Vagina (tissue), 2 donors: Measurements from ENCODE around the gene DHDDS. TPM values are rescaled to one million over a fixed set of nuclear protein-coding genes. Genes with fewer than 3 reads are reported as not detected.

ENCODE experiments used
- DNase-seq, 2 donors: peaks; one replicate each; pipeline ENCODE4 v3.0.0-alpha.2; 2017; ENCODE audit errors: extremely low spot score in 2 of 2
- H3K27ac ChIP-seq: fragments of 200-600 bp; sonication (generic); one replicate; pipeline ENCODE4 v1.5.1; 2019
- H3K27me3 ChIP-seq: fragments of 200-600 bp; sonication (generic); one replicate; pipeline ENCODE4 v1.5.1; 2019
- H3K36me3 ChIP-seq, 2 donors: fragments of 200-600 bp; sonication (generic); one replicate each; pipeline ENCODE4 v1.5.1; 2017 to 2019
- H3K4me1 ChIP-seq: fragments of 200-600 bp; sonication (generic); one replicate; pipeline ENCODE4 v1.5.1; 2019
- H3K4me3 ChIP-seq, 2 donors: fragments of 200-600 bp; sonication (generic); 1 replicate in 1 of 2; 2 replicates in 1 of 2; pipeline ENCODE4 v1.5.1; 2016 to 2019
- H3K9me3 ChIP-seq: fragments of 200-600 bp; sonication (generic); one replicate; pipeline ENCODE4 v1.5.1; 2019
- POLR2A ChIP-seq, 2 donors: fragments of 450-650 bp; IDR thresholded peaks; one replicate each; pipeline ENCODE4 v1.6.1; 2017; ENCODE audit warnings: antibody characterized with exemption in 2 of 2, mild to moderate bottlenecking in 2 of 2, moderate library complexity in 2 of 2
- POLR2AphosphoS5 ChIP-seq, 2 donors: sonication (generic); formaldehyde crosslinking; IDR thresholded peaks; one replicate each; pipeline ENCODE4 v1.9.0; 2017; ENCODE audit warnings: antibody characterized with exemption in 2 of 2, mild to moderate bottlenecking in 2 of 2, low read depth in 1 of 2; ENCODE audit not compliant: insufficient read depth in 1 of 2
- intact Hi-C: fragments of 100-400 bp; cut with DNase I; formaldehyde crosslinking; loops from one replicate; pipeline ENCODE4 v1.15.1; 2023
- total RNA-seq: library from RNA; depleted of rRNA; stranded (reverse); fragments of >200 nt; gene quantifications from one replicate; pipeline ENCODE4 v1.2.3, GENCODE V29; 2016
- TF ChIP-seq, protein P1 (sequence below), 3 experiments: fragments of 450-650 bp in 2 of 3; fragments of 200-600 bp in 1 of 3; sonication (generic) in 1 of 3; IDR thresholded peaks; one replicate each; pipeline ENCODE4 v1.5.1; 2017 to 2019; ENCODE audit warnings: antibody characterized with exemption in 3 of 3, mild to moderate bottlenecking in 2 of 3, moderate library complexity in 2 of 3

The DHDDS gene
- total RNA-seq, 1 donor from 2014 or later, result 24.8 TPM

DNA sequence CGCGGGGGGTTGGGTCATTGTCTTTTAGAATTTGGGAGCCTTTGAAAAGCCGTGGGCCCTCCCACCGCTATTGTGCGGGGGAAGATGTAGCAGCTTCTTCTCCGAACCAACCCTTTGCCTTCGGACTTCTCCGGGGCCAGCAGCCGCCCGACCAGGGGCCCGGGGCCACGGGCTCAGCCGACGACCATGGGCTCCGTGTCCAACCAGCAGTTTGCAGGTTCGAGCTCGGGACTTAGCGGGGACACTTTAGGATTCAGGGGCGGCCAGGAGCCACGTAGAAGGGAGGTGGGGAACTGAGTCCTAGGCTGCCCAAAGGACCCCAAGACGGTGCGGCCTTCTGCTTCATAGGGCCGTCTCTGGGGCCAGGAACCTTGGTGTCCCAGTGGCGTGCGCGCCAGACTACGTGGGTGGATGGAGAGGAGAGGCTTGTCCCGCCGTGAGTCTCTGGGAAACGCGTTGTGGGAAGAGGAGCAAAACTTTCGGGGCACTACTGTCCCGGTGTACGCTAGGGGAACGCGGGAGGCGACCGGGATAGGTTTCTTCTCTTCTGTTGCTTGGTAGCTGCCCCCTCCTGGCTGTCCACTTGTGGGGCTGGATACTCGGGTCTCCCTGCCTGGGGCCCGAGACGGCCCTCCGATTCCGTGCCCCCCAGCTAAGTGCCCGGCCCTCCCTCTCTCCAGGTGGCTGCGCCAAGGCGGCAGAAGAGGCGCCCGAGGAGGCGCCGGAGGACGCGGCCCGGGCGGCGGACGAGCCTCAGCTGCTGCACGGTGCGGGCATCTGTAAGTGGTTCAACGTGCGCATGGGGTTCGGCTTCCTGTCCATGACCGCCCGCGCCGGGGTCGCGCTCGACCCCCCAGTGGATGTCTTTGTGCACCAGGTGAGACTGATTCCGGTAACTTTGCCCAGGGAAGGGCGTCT is 21.2 kb upstream of the DHDDS start, which contains the start of gene LIN28A:
Gene LIN28A, plus strand, starts transcription at position 112 of the 918 bp plus-strand sequence. Its CDS starts 75 bp downstream, at position 187.
- TF ChIP-seq POLR2A (IDR thresholded peaks at IDR 0.05) (no peak), POLR2AphosphoS5 (IDR thresholded peaks at IDR 0.05; ENCODE audit: insufficient read depth in 1 of 2, low read depth in 1 of 2) (no peak)
- TF ChIP-seq, protein P1, sequence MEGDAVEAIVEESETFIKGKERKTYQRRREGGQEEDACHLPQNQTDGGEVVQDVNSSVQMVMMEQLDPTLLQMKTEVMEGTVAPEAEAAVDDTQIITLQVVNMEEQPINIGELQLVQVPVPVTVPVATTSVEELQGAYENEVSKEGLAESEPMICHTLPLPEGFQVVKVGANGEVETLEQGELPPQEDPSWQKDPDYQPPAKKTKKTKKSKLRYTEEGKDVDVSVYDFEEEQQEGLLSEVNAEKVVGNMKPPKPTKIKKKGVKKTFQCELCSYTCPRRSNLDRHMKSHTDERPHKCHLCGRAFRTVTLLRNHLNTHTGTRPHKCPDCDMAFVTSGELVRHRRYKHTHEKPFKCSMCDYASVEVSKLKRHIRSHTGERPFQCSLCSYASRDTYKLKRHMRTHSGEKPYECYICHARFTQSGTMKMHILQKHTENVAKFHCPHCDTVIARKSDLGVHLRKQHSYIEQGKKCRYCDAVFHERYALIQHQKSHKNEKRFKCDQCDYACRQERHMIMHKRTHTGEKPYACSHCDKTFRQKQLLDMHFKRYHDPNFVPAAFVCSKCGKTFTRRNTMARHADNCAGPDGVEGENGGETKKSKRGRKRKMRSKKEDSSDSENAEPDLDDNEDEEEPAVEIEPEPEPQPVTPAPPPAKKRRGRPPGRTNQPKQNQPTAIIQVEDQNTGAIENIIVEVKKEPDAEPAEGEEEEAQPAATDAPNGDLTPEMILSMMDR (IDR thresholded peaks at IDR 0.05), result no peak
- DNase-seq, result no peak
- peaks cover 23% of the 10 kb centered on the region for H3K27me3 ChIP-seq
- intact Hi-C loops, result no loop called here
- H3K9me3 ChIP-seq, result no peaks in the 10 kb centered on the region
- H3K4me3 ChIP-seq, result no peak within 1 kb of the TSS
- H3K27ac ChIP-seq, result no peak within 1 kb of the TSS
- H3K36me3 ChIP-seq, result no peaks in the 10 kb centered on the region
- H3K4me1 ChIP-seq, result no peaks in the 10 kb centered on the region

GRCh38 chr1:26411624-26412074 is 20.5 kb upstream of the DHDDS start:
- Histone ChIP-seq H3K4me3 (no peak overlapping the region), H3K27ac (no peak overlapping the region), H3K36me3 (no peaks in the 10 kb centered on the region), H3K9me3 (no peaks in the 10 kb centered on the region), H3K4me1 (no peaks in the 10 kb centered on the region), H3K27me3 (peaks cover 23% of the 10 kb centered on the region)
- no peak for TF ChIP-seq POLR2A (IDR thresholded peaks at IDR 0.05)
- intact Hi-C loops, result no loop called here
- DNase-seq, result no peak

DNA sequence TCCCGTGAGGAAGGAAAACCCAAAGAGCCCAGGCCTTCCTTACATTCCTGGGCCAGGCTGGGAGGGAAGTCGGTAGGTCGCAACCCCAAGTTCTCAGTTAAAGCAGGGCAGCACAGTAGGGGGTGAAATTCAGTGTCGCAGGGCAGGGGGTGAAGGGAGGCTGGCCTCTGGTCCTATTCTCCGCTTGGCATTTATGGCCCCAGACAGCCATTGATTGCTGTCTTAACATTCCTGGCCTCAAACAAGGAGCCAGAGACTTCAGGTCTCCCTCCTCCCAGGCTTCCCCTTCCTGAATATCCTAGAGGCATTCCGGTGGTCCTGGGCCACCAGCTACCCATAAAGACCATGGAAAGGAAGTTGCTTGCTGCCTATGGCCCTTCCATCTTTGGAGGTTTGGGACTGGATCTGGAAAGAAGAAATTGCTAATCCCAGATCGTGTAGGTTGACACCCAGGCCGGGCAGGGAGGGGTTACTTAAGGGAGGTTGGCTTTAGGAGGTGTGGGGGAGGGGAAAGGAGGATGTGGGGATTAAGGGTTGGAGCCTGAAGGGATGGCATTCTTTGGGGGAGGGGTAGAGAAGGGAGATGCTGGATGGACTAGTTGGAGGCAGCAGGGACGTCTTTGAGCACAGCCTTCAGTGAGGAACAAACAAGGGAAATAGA is 19.8 kb upstream of the DHDDS start:
- Histone ChIP-seq H3K4me1 (no peaks in the 10 kb centered on the region), H3K27ac (no peak overlapping the region), H3K27me3 (peaks cover 23% of the 10 kb centered on the region), H3K9me3 (no peaks in the 10 kb centered on the region), H3K36me3 (no peaks in the 10 kb centered on the region), H3K4me3 (no peak overlapping the region)
- no peak for DNase-seq
- intact Hi-C loops, result no loop called here
- TF ChIP-seq POLR2A (IDR thresholded peaks at IDR 0.05), result no peak
- TF ChIP-seq POLR2AphosphoS5 (IDR thresholded peaks at IDR 0.05; ENCODE audit: insufficient read depth in 1 of 2, low read depth in 1 of 2), result no peak
- TF ChIP-seq, protein P1 (IDR thresholded peaks at IDR 0.05), result no peak

DNA sequence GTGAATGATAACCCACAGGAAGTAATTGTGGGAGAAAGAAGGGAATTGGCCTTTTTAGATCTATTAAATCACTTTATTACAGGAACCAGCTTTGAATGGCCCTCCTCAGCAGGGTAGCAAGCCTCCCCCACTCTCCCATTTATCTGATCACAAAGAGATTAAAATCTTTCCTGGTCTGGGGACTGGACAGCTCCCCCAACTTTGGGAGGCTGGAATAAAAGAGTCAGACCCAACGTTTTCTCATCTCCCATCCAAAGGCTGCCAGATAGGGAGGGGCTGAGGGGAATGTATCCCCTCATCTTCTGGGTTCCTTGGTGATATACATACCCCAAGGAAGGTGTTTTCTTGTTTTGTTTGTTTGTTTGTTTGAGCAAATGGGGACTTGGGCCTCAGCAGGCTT is 19.1 kb upstream of the DHDDS start:
- no peak for DNase-seq
- peaks cover 23% of the 10 kb centered on the region for H3K27me3 ChIP-seq
- no peaks in the 10 kb centered on the region for H3K4me1 ChIP-seq
- H3K27ac ChIP-seq, result no peak overlapping the region
- TF ChIP-seq POLR2A (IDR thresholded peaks at IDR 0.05) (no peak), POLR2AphosphoS5 (IDR thresholded peaks at IDR 0.05; ENCODE audit: insufficient read depth in 1 of 2, low read depth in 1 of 2) (no peak)
- TF ChIP-seq, protein P1 (IDR thresholded peaks at IDR 0.05), result no peak
- no peaks in the 10 kb centered on the region for H3K9me3 ChIP-seq
- no peaks in the 10 kb centered on the region for H3K36me3 ChIP-seq
- intact Hi-C loops, result no loop called here
- no peak overlapping the region for H3K4me3 ChIP-seq

- no peaks in the 10 kb centered on the region for H3K36me3 ChIP-seq
- H3K4me1 ChIP-seq, result no peaks in the 10 kb centered on the region
- no peaks in the 10 kb centered on the region for H3K9me3 ChIP-seq
- peaks cover 3% of the 10 kb centered on the region for H3K27me3 ChIP-seq
- intact Hi-C loops, result no loop called here
- no peak for DNase-seq
- H3K4me3 ChIP-seq, result no peak overlapping the region
- TF ChIP-seq, protein P1 (IDR thresholded peaks at IDR 0.05), result peak; percentile 45 to 60 (median 50)
- TF ChIP-seq POLR2AphosphoS5 (IDR thresholded peaks at IDR 0.05; ENCODE audit: insufficient read depth in 1 of 2, low read depth in 1 of 2), result no peak
- no peak for TF ChIP-seq POLR2A (IDR thresholded peaks at IDR 0.05)
- H3K27ac ChIP-seq, result no peak overlapping the region
Measured at GRCh38 chr1:26417111-26417759, 14.9 kb upstream of the DHDDS start.
